Umbilical cord (tissue), 2 donors: ENCODE data around the gene GNAZ. TPM values are rescaled to one million over a fixed set of nuclear protein-coding genes. Genes with fewer than 3 reads are reported as not detected.

ENCODE experiments used
- DNase-seq: peaks from one replicate; pipeline ENCODE4 v3.0.0-alpha.2; 2015; ENCODE audit warnings: low spot score
- total RNA-seq: library from RNA; depleted of rRNA; stranded (reverse); fragments of >200 nt; gene quantifications from one replicate; pipeline ENCODE4 v1.2.3, GENCODE V29; 2014; ENCODE audit warnings: low replicate concordance; ENCODE audit not compliant: insufficient read depth

The GNAZ gene
- total RNA-seq, 1 donor from 2014 or later, result 15.6 TPM

DNA sequence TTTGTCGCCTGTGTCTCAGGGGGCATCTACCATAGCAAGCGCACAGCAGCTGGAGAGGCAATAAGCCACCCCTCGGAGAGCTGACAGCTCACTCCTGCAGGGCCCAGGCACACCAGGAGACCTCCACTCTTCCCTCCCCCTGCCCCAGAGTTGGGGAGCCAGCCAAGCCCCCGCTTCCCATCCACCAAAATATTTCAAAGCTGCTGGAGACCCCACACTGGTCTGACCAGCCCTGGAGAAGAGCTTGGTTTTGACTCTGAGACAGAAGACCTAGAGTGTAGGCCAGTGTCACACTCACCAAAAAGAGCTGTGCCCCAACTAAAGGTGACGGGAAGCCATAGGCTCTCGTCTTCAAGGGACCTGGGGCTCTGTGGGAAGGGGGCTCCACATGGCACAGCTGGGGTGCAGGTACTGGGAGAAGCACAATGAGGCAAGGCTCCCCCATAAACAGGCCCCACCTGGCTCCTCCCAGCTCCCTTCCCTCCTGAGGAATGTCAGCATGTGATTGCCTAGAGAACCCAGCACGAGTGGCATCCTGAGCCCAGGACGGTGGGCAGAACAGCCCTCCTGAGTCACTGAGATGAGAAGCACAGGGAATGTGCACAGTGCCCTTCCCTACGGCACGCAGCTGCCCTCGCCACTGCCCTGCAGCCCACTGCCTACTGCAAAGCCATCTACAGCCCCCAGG is 5.8 kb upstream of the GNAZ start:
- no peak for DNase-seq

DNA sequence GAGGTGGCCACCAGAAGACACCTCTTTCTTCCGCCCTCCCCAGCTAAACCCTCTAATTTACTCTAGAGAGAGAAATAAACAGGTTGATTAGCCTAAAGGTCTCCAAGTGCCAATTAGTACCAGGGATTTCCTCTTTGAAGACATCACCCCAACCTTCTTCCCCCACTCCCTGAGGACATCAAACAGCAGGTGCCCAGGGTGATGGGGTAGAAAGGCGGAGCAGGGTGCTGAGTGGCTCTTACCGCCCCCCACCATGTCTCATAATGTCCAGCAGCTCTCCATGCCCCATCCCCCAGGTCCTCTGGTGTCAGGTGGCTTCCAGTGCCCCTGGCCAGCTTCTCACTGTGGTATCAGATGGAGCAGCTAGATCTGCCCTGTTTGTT is 5.3 kb upstream of the GNAZ start:
- DNase-seq, result no peak

DNA sequence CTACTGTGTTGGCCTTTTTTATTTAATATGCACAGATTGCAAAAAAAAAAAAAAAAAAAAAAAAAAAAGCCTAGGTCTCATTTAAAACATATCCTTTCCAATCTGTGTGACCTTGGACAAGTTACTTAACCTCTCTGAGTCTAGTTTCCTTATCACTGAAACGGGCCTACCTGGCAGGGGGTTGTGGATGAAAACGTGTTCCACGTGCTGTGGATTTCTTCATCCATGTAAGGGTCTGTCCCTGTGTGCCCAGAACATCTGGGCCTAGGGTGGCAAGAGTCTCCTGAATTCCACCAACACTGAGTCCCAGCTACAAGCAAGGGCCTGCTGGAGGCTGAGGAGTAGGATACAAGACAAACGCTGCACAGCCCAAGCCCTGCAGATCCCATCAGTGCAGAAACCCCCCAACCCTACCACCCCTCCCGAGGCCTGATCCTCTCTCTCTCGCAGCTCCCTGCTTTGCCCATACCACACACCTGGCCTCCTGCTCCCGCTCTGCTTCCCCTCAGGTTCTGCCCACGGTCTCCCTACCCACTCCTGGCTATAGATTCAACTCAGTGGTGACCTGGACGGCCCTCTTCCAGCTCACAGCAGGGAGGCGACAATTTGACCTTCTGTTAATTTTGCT is 4.7 kb upstream of the GNAZ start:
- no peak for DNase-seq

DNA sequence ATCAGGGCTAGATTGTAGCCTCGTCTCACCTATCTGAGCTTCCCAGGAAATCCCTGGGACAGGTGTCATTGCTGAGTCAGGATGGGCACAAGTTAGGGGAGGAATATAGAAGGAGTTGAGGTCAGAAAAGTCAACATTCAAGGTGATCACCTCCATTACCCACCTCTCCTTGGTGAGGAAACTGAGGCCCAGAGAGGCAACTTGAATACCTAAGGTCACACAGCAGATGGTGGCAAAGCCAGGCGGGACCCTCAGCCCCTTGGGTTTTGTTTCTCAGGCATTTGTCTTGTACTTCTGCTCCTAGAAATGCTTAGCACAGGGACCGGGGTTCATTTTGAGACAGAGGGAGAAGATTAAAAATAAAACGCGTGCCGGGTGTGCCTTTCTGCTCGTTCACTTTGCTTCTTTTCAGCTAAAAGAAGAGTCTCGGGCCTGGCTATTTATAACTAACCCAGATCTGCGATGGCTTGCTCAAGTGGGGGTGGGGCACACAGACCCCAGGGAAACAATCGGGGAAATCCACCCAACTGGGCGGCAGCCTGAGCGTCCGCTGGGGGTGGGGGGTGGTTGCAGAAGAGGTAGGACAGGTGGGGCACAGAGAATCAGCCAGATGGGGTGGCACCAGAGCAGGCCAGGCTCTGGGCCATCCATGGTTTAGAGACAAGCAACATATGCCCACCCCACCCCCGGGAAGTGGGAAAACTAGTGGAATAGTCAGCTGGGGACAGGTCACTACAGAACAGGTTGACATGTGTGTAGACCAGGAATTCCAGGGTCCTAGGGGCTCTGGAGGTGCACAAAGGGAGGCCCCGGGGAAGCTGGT is 3.9 kb upstream of the GNAZ start:
- DNase-seq, result no peak

DNA sequence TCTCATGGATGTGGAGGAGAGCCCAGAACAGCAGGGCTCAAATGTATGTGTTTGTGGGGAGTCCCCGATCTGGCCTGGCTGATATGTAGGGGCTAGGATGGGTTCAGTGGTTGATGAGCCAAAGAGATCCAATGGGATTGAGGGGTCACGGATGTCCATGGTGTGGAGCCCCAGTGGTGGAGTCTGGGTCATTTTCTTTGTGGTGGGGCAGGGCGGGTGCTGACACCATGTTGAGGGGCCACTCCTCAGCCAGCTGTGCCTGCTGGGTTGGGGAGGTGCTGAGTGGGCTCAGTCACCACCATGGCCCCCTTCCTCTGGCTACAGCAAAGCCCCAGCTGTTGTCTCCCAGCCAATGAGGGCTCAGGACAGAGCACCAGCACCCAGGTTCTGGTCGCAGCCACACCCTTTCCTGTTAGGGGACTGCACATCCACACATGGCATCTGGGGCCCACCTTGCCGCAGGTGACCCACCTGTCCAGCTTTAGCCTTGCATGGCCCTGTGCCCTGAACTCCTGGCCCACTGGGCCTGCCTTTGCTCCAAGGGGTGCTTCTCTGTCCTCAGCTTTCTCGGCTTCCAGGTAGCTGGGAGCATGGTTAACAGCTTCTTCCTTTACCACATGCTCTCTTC is 3.2 kb upstream of the GNAZ start:
- DNase-seq, result no peak

DNA sequence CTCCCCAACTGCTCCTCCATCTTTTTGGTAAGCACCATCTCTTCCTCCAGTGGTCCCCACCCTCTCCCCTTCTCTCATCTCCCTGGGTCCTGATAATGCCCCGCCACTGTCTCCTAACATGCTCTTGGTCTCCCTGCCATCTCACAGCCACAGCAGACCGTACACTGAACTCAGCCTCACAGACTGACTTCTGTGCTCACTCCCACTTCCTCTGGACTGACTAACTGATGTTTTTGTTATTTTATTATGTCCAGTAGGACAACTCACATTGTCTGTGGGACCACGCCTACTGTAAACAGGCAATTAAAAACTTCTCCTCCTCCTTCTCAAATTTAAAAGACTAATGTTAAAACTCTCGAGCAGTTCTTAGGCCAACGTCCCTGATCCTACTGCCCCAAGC is 2.6 kb upstream of the GNAZ start:
- no peak for DNase-seq

DNA sequence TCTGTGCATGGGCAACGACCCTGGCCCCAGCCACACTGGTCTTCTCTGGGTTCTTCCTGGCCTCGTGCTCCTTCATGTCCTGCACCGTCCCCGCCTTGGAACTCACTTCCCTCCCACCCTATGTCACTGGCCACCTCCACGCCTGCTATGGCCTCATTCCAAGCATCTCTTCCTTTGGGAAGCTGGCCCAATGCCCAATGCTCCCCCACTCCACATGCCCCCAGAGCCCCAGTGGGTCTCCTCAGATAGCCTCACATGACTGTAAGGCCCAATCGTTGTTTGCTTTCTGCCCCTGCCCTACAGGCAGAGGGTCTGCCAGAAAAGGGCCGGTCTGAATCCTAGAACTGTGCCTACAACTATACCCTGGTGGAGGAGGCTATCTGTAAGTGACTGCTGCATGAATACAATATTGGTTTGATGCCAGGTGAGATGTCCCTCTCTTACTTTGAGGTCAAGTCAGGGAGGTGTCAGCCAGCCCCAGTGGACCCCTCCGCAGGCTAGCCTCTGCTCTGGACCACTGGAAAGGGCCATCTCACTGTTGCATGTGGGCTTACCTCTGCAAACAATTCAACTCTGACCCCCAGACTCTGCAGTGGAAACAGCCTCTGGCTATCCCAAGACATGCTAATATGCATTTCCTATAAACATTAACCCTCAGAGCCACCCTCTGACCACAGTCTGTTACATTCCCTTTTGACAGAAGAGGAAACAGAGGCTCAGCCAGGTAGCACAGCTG is 2.1 kb upstream of the GNAZ start:
- no peak for DNase-seq

DNA sequence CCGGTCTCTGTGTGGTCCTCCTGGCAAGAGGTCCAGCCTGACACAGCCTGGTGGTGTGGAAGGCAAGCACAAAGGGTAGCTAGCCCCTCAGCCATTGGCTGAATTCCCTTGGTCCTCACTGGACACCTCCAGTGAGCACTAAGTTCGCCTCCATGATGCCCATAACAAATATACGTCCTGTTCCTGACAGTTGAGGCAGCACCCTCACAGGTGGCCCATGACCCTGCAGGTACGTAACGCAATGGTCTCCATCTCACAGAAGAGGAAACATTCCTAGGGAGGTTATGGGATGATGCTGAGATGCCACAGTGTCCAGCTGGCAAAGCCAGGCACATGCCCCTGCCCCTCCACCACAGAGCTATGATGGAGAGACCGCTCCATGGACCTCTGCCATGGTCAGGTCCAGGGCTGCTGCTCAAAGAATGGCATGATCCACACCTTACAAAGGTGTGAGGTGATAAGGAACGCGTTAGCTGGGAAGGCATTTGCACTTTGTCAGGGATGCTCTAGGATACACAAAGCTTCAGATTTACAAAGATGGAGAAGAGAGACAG is 1.4 kb upstream of the GNAZ start:
- DNase-seq, result no peak

DNA sequence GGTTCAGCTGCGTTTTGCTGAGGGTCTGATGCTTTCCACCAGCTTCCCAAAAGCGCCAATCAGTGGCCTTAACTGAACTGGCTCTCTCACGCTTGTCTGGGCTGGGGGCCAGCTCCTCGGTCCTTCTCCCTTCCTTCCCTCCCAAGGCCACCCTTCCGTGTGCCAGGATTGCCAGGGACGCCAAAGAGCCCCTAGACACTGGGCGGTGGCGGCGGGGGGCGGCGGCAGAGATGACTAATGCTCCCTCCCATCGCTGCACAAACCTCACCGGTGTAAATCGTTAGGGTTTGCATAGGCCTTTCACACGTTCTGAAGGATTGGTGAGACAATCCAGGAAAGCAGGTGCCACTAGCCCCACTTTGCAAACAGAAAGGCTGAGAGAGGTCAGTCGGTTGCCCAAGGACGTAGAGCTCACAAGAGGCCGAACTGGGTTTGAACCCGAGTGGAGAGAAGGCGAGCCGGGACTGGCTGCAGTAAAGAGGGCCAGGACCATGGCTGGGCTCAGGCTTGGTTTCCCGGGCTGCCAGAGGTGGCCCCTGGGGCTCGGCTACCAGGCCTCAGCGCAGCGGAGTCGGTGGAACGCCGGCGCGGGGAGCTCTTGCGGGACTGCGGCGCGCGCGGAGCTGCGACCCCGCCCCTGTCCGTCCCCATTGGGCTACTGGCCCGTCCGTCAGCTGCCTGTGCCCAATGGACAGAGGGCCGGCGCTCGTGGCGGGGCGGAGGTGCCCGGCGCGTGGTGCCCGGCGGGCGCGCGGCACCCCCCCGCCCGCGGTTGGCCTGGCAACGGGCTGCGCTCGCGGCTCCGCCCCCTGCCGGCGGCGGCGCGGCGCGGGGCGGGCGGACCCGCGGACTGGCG is 589 bp upstream of the GNAZ start:
- peak; percentile 86 for DNase-seq

DNA sequence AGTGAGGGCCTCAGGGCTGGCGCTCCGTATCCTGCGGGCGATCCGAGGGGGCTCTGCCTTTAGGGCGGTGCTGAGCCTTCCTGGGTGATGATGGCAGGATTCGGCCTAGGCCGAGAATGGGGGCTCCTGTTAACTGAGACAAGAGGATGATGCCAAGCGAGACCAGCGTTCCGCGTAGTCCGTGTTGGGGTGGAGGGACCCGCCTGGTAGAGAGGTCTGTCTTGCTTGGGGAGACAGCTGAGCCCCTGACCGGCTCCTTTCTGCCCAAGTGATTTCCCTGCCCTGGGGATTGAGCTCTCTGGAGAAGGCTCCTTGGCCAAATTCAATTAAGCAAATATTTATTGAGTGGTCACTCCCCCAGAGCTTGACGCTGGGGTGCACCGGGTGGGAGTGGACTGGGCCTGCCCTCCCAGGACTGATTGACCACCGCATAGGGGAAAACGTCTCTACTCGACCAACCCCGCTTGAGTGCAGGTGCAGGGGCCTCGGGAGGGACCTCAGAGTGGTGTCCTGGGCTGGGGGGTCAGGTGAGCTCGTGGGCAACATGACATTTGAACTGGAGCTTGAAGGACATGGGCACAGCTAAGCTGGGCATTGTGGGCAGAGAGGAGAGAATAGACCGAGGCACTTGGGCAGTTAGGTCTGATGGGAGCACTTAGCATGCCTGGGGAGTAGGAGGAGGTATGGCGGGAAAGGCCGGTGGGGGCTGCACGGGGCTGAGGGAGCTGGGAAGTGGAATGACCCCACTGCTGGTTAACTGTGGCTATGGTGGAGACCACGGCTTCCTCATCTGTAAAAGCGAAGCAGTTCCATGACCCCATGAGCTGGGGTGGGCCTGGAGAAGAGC is 1.1 kb downstream of the GNAZ start:
- no peak for DNase-seq

DNA sequence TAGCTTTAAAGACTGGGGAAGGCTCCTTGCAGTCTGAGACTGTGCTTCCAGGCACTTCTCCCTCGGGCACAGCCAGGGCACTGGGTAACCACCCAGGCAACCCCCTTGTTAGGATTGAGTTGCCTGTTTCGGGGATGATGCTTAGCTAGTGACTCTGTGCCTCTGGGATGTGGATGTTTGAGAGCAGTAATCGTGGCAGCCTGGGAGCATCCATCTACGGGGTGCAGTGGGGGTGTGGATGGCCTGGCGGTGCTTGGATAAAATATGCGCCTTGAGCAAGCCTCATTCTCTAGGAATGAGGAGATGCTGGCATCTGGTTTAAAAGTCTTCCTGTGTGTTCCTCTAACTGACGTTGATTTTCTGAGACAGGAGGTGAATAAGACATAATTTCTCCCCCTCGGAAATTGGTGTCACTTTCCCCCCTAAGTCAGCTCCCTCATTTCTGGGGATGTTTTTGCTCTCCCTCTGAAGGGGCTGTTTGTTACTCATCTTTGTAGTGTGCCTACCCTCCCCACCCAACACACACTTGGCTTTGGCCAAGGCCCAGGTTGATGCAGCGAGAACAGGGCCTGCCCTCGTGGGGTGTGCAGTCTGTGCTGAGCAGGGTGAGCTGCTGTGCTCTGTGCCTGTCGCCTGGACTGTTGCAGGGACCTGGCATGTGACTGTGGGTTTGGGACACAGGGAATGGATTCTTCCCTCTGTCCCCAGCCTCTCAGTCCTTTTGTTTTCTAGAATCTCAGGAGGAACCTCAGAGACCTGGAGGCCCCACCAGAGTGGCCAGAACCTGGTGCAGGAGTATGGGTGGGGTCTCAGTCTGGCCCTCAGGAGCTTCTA is 2.0 kb downstream of the GNAZ start:
- peak; percentile 46 for DNase-seq

DNA sequence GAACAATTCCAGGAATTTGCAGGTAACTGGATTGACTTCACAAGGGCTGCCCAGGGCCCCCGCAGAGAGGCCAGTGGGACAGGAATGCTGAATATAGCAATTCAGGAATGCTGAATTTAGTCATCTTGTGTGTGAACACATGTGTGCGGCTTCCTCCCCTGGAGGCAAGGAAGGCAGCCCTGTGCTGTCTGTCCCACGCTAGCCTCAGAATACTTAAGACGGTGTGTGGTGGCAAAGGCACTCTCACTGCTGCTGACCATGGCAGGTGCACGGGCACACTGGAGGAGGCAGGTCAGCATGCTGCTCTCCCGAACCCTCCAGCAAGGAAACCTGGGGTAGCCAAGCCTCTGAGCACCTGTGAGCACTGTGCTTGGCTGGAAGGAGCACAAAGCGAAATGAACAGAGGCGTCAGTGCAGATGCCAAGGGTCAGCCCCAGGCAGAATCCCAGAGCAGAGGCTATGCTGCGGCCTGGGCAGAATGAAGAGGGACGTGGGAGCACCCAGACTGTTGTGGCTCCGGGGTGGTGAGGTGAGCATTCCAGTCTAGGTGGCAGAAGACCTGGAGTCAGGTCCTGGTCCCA is 2.7 kb downstream of the GNAZ start:
- DNase-seq, result peak; percentile 3

DNA sequence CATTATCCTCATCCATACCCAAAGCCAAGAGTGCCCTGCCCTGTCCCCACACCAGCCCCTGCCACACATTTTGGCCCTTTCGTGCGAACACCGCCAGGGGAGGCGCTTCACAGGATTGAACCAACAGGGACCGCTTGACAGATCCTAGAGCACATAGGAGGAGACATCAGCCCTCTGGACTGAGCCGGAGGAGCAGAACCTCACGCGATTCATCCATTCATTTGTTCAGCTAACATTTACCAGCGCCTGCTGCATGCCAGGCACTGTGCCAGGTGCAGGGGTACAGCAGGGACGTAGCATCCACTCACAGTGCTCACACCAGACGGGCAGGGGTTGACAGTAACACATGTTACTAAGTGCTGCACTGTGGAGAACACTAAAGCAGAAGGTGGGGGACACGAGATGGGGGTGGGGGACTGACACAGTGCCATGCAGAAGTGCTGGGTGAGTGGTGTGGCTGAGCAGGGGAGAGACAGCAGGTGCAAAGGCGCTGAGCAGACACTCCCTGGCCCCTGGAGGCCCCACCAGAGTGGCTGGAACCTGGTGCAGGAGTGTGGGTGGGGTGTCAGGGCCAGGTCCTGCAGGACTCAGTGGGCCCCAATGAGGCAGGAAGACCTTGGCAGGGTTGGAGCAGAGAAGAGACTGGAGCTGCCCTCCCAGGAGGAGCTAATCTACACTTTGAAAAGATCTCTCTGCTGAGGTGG is 3.4 kb downstream of the GNAZ start:
- no peak for DNase-seq

DNA sequence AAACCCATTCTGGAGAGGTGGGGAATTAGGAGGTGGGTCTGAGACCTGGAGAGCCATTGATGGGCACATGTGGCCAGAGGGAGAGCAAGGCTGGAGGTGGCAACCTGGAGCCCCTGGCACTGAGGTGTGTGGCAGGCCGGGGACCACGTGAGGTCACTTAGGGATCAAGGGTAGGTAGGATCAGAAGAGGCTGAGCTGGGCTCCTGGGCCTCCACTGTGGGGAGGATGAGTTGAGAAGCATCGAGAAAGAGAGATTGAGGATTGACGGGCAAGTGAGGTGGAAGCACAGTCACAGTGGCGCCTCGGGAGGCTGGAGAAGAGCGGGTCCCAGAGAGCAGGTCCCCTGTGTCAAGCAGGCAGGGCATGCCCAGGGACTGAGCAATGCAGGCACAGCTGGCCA is 4.1 kb downstream of the GNAZ start:
- no peak for DNase-seq

DNA sequence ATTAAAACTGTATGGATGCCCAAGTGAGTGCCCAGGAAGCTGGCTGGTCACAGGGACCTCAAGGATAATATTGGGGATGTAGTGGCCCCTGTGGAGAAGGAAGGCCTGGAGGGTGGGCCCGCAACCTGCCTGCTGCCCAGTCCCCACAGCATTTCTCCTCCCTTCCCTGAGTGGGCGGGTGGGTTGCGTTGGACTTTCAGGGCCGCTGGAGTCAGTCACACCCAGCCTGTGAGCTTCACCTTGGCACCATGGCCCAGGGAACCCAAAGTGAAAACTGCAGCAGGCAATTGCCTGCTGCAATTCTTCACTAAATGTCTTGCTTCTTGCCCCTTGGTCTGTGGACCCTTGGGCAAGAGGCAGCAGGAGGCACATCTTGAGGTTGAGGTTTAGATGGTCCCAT is 4.7 kb downstream of the GNAZ start:
- DNase-seq, result no peak

DNA sequence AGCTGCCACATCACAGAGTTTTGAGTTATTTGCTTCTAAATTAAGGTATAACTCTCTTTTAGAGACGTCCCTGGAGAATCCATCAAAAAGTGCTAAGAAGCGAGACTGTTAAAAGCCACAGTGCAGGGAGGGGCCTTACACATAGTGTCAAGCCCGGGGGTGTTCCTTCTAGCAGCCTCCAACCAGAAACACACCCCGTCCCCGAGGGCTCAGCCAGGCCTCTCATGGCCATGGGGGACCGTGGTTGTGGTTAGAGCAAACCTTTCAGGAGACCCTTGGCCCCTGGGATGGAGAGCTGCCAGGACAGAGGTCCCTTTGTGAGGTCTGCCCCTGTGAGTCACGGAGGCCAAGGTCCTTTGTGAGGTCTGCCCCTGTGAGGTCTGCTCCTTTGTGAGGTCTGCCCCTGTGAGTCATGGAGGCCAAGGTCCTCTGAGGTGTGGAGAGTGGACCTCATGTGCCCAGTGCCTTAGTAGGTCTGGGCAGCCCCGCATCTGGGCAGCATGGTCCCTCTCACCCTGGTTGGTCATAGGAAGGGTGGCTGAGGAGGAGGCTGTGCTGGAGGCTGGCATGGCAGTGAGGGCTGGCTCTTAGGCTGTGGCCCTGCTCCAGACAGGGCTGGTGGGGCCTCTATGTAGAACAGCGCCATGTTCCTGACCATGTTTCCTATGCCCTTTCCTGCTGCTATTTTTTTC is 5.4 kb downstream of the GNAZ start:
- no peak for DNase-seq
